ENCODE measurements around the gene EMC7.

DNA sequence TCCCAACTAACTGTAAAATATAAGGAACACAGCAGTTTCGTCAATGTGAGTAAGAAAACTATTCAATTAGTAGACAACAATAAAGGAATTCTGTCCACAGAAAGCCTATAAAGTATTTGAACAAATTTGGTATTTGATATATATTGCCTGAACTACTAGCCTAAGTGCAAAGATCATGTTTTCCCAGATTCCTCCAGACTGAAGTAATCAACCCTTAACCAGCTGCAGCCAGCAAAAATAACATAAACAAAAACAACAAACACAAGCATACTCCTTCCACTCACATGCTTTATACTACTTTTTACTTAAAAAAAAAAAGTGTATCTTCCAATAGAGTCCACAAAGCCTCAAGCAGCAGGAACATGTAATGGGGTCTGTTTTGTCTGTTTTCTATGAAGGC is 24.3 kb upstream of the EMC7 start:
- no peak for TF ChIP-seq POLR2AphosphoS5 (IDR thresholded peaks at IDR 0.05; ENCODE audit: low read depth, low read length)
- TF ChIP-seq POLR2A (IDR thresholded peaks at IDR 0.05; ENCODE audit: low read depth, low read length): no peak
- TF ChIP-seq TAF1 (IDR thresholded peaks at IDR 0.05; ENCODE audit: low read depth, low read length): no peak
- no peak for TF ChIP-seq POU2F2 (IDR thresholded peaks at IDR 0.05; ENCODE audit: low read depth, low read length)
- TF ChIP-seq PAX5 (IDR thresholded peaks at IDR 0.05; ENCODE audit: insufficient read depth, low read length, severe bottlenecking): no peak

Data from GM12891 (cell line).